K562 (cell line): ENCODE results near the gene CHERP. TPM values are rescaled to one million over a fixed set of nuclear protein-coding genes. Genes with fewer than 3 reads are reported as not detected.

ENCODE experiments used
- ASH1L ChIP-seq: fragments of 450-650 bp; IDR thresholded peaks from 2 replicates; pipeline ENCODE4 v1.6.1; 2018; ENCODE audit warnings: borderline replicate concordance, mild to moderate bottlenecking, low read depth; ENCODE audit not compliant: partially characterized antibody
- CTBP1 ChIP-seq: fragments of 450-650 bp; IDR thresholded peaks from 2 replicates; pipeline ENCODE4 v1.6.1; 2016; ENCODE audit warnings: borderline replicate concordance
- ETV5 ChIP-seq: sonication (generic); formaldehyde crosslinking; IDR thresholded peaks from 2 replicates; pipeline ENCODE4 v1.4.0; 2020; ENCODE audit warnings: low read depth, mild to moderate bottlenecking, missing genetic modification reagents
- FOXP1 ChIP-seq: sonication (generic); formaldehyde crosslinking; IDR thresholded peaks from 2 replicates; pipeline ENCODE4 v1.8.0; 2022; ENCODE audit warnings: mild to moderate bottlenecking, missing genetic modification reagents
- GATAD2B ChIP-seq: fragments of 450-650 bp; IDR thresholded peaks from 2 replicates; pipeline ENCODE4 v1.6.1; 2017; ENCODE audit warnings: mild to moderate bottlenecking, borderline replicate concordance
- HDAC1 ChIP-seq, 2 experiments: fragments of 450-650 bp; IDR thresholded peaks; 2 replicates each; pipeline ENCODE4 v1.6.1; 2016 to 2017; ENCODE audit warnings: inconsistent platforms in 1 of 2, mild to moderate bottlenecking in 1 of 2, moderate library complexity in 1 of 2
- HDAC3 ChIP-seq: fragments of 450-650 bp; IDR thresholded peaks from 2 replicates; pipeline ENCODE4 v1.6.1; 2018; ENCODE audit warnings: borderline replicate concordance, mild to moderate bottlenecking, moderate library complexity; ENCODE audit not compliant: partially characterized antibody
- HLTF ChIP-seq: fragments of 450-650 bp; IDR thresholded peaks from 2 replicates; pipeline ENCODE4 v1.6.1; 2016
- HMGN3 ChIP-seq: IDR thresholded peaks from 2 replicates; pipeline ENCODE4 v1.6.1; 2011; ENCODE audit warnings: borderline replicate concordance, low read depth, mild to moderate bottlenecking, mixed read lengths, low read length; ENCODE audit not compliant: insufficient read length; ENCODE audit errors: extremely low read depth
- KLF1 ChIP-seq: fragments of 450-650 bp; IDR thresholded peaks from 2 replicates; pipeline ENCODE4 v1.6.1; 2016; ENCODE audit warnings: missing genetic modification characterization, missing compliant biosample characterization
- NFIX ChIP-seq: fragments of 250-450 bp; sonication (Bioruptor Pico); IDR thresholded peaks from 2 replicates; pipeline ENCODE4 v1.4.0; 2020; ENCODE audit warnings: low read depth, mild to moderate bottlenecking, moderate library complexity
- PHF21A ChIP-seq: fragments of 450-650 bp; IDR thresholded peaks from 2 replicates; pipeline ENCODE4 v1.6.1; 2017; ENCODE audit warnings: low read depth, borderline replicate concordance
- PHF8 ChIP-seq: fragments of 200-600 bp; sonication (generic); IDR thresholded peaks from 2 replicates; pipeline ENCODE4 v1.6.1; 2012; ENCODE audit warnings: mixed run types, mild to moderate bottlenecking, inconsistent platforms, low read length, moderate library complexity, borderline replicate concordance
- SIN3A ChIP-seq, 2 experiments: fragments of 150-350 bp in 1 of 2; IDR thresholded peaks; 2 replicates each; pipeline ENCODE4 v1.6.1; 2011 to 2016; ENCODE audit warnings: borderline replicate concordance in 2 of 2, low read depth in 2 of 2, low read length in 2 of 2, mild to moderate bottlenecking in 2 of 2, moderate library complexity in 2 of 2; ENCODE audit not compliant: control insufficient read depth in 1 of 2
- SRF ChIP-seq, 2 experiments: fragments of 250-450, 450-650 bp in 1 of 2; sonication (Bioruptor Pico) in 1 of 2; sonication (generic) in 1 of 2; formaldehyde crosslinking; IDR thresholded peaks; 2 replicates each; pipeline versions ENCODE4 v1.5.0 to v1.5.1; 2020 to 2022; ENCODE audit warnings: mild to moderate bottlenecking in 1 of 2, missing genetic modification reagents in 1 of 2
- SUPT5H ChIP-seq: fragments of 450-650 bp; IDR thresholded peaks from 2 replicates; pipeline ENCODE4 v1.6.1; 2016
- TRIM24 ChIP-seq, 2 experiments: fragments of 450-650 bp; IDR thresholded peaks; 2 replicates each; pipeline ENCODE4 v1.6.1; 2016
- ZNF274 ChIP-seq: IDR thresholded peaks from 2 replicates; pipeline ENCODE4 v1.6.1; 2011; ENCODE audit warnings: low read depth, mild to moderate bottlenecking, low read length, moderate library complexity, borderline replicate concordance
- ZSCAN32 ChIP-seq: fragments of 450-650 bp; formaldehyde crosslinking; IDR thresholded peaks from 2 replicates; pipeline ENCODE4 v1.4.0; 2020; ENCODE audit warnings: mild to moderate bottlenecking, moderate library complexity
- polyA plus RNA-seq, 8 experiments: library from polyadenylated mRNA; depleted of rRNA in 4 of 8; stranded (reverse) in 5 of 8; unstranded in 3 of 8; fragments of >200 nt; fragmentation: Nextera tagmentation in 2 of 8; fragmentation: Illumina TruSeq in 1 of 8; extraction: Ambion mirVana in 2 of 8; extraction: Trizol in 1 of 8; gene quantifications; 2 replicates each; pipeline versions ENCODE4 v1.2.1 to v1.2.3, GENCODE V29; 2011 to 2014; ENCODE audit warnings: inconsistent platforms in 1 of 8, missing spikeins in 1 of 8
- total RNA-seq, 7 experiments: library from RNA; depleted of rRNA in 6 of 7; stranded (reverse); fragments of >200 nt in 6 of 7; fragmentation: Illumina TruSeq in 2 of 7; extraction: Trizol in 2 of 7; gene quantifications; 2 replicates each; pipeline versions ENCODE4 v1.2.1 to v1.2.3, GENCODE V29; 2011 to 2021; ENCODE audit warnings: low replicate concordance in 1 of 7
- TF ChIP-seq, protein P1 (sequence below), 2 experiments: IDR thresholded peaks; 2 replicates each; pipeline ENCODE4 v1.6.1; 2012; ENCODE audit warnings: improper control_type of control experiment in 2 of 2, low read depth in 2 of 2, low read length in 2 of 2, borderline replicate concordance in 1 of 2
- TF ChIP-seq, protein P2 (sequence below): fragments of 250-450 bp; sonication (Bioruptor Pico); IDR thresholded peaks from 2 replicates; pipeline ENCODE4 v1.8.0; 2022; ENCODE audit warnings: inconsistent platforms

CHERP gene
- total and polyA plus RNA-seq, 9 of the 15 experiments (the other 6 are each of a cell fraction or from before 2014, with no cell fraction given), result 0.60 to 85.1 (median 7.8) TPM

DNA sequence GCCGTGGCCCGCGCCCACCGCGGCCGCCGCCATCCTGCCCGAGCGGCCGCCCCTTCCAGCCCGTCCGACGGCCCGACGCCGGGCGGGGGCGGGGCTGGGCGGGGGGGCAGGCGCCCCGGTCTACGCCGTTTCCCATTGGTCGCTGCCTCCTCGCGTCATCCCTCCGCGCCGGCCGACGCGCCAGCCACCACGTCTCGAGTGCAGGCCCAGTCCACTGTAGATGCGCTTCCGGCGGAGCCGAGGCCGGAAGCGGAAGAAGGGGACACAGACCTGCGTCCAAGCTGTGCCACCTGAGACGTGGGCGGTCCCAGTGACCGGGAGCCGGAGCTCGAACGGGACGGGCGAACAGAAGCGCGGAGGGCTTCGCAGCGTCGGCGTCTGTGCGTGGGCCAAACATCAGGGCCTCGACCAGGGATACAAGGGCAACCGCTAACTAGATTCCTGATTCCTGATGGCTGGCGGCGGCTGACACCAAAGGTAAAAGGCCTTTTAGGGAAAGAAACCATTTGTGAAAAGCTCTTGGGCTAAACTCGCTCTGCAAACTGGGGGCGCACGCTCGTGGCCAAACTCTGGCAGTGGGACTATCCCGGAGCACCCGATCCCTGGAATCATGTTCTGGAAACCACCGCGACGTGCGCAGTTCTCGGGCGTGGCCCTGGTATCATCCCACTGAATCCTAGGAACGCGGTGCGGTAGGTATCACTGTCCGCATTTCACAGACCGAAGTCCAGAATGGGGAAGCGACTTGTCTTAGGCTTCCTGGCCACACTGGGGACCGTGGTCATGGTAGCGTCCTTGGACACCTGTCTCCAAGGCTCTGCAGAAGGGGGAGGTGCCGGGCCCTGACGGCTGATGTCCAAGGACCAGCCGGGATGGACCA lies 30.3 kb upstream of the CHERP start, which contains the start of gene SLC35E1 (continued):
- TF ChIP-seq, protein P1, sequence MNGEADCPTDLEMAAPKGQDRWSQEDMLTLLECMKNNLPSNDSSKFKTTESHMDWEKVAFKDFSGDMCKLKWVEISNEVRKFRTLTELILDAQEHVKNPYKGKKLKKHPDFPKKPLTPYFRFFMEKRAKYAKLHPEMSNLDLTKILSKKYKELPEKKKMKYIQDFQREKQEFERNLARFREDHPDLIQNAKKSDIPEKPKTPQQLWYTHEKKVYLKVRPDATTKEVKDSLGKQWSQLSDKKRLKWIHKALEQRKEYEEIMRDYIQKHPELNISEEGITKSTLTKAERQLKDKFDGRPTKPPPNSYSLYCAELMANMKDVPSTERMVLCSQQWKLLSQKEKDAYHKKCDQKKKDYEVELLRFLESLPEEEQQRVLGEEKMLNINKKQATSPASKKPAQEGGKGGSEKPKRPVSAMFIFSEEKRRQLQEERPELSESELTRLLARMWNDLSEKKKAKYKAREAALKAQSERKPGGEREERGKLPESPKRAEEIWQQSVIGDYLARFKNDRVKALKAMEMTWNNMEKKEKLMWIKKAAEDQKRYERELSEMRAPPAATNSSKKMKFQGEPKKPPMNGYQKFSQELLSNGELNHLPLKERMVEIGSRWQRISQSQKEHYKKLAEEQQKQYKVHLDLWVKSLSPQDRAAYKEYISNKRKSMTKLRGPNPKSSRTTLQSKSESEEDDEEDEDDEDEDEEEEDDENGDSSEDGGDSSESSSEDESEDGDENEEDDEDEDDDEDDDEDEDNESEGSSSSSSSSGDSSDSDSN (IDR thresholded peaks at IDR 0.05; ENCODE audit: borderline replicate concordance in 1 of 2, low read depth in 2 of 2, low read length in 2 of 2), result peak in 1 of 2 experiments; percentile 89; a peak in 2 of 4 replicates
- TF ChIP-seq KLF1 (tag) (0 out of 2 replicates have a peak, but pooled peaks have one; percentile 25), SRF (CRISPR knock-in tag; IDR thresholded peaks at IDR 0.05) (peak in 1 of 2 experiments; percentile 18; a peak in 1 of 4 replicates), FOXP1 (CRISPR knock-in tag) (no peak), TRIM24 (IDR thresholded peaks at IDR 0.05) (0 out of 4 replicates have a peak, but pooled peaks of 1 of the 2 experiments have one; percentile 29), GATAD2B (no peak), CTBP1 (peak; percentile 72), PHF21A (no peak), HMGN3 (peak; percentile 2), SIN3A (IDR thresholded peaks at IDR 0.05; ENCODE audit: borderline replicate concordance in 2 of 2, control insufficient read depth in 1 of 2, low read depth in 2 of 2, low read length in 2 of 2) (peak; percentile 92; a peak in 3 of 4 replicates), NFIX (CRISPR knock-in tag) (no peak), ZNF274 (no peak), ASH1L (no peak), SUPT5H (peak; percentile 73), PHF8 (peak; percentile 82), ZSCAN32 (CRISPR knock-in tag) (peak; percentile 100), HLTF (0 out of 2 replicates have a peak, but pooled peaks have one; percentile 68), ETV5 (CRISPR knock-in tag) (peak; percentile 88), HDAC1 (IDR thresholded peaks at IDR 0.05) (peak in 1 of 2 experiments; percentile 91; a peak in 2 of 4 replicates), HDAC3 (no peak)
- TF ChIP-seq, protein P2, sequence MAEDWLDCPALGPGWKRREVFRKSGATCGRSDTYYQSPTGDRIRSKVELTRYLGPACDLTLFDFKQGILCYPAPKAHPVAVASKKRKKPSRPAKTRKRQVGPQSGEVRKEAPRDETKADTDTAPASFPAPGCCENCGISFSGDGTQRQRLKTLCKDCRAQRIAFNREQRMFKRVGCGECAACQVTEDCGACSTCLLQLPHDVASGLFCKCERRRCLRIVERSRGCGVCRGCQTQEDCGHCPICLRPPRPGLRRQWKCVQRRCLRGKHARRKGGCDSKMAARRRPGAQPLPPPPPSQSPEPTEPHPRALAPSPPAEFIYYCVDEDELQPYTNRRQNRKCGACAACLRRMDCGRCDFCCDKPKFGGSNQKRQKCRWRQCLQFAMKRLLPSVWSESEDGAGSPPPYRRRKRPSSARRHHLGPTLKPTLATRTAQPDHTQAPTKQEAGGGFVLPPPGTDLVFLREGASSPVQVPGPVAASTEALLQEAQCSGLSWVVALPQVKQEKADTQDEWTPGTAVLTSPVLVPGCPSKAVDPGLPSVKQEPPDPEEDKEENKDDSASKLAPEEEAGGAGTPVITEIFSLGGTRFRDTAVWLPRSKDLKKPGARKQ (CRISPR knock-in tag), result no peak
